Activated CD4-positive, alpha-beta memory T cell treated with anti-CD3 and anti-CD28 coated beads for 36 hours (primary cell): ENCODE measurements around the gene TAAR5. TPM values are rescaled to one million over a fixed set of nuclear protein-coding genes. Genes with fewer than 3 reads are reported as not detected.
"Not testable (repeated sequence)": the region's sequence is repeated elsewhere in the genome, so short reads cannot be mapped to it uniquely, and the experiment has no call there.

Source experiments
- CTCF ChIA-PET: fragments of 350-600 bp; sonication (Branson Sonifier 250); formaldehyde crosslinking; loops from one replicate; lab custom pipeline; 2021; ENCODE audit warnings: antibody characterized with exemption, inconsistent platforms; lab: Charles Lee
- POLR2A ChIA-PET: fragments of 350-600 bp; sonication (Branson Sonifier 250); formaldehyde crosslinking; loops from one replicate; lab custom pipeline; 2021; ENCODE audit warnings: antibody characterized with exemption; lab: Charles Lee
- DNase-seq: peaks from one replicate; pipeline ENCODE4 v3.0.0-alpha.2; 2020
- H3K27ac Mint-ChIP-seq: one replicate; pipeline ENCODE4 v1.8.0; 2021; ENCODE audit warnings: mixed read lengths
- H3K27me3 Mint-ChIP-seq: one replicate; pipeline ENCODE4 v1.8.0; 2021; ENCODE audit warnings: mixed read lengths
- H3K36me3 Mint-ChIP-seq: one replicate; pipeline ENCODE4 v1.8.0; 2021; ENCODE audit warnings: mixed read lengths
- H3K4me1 Mint-ChIP-seq: one replicate; pipeline ENCODE4 v1.8.0; 2021; ENCODE audit warnings: low read depth, mixed read lengths
- H3K4me3 Mint-ChIP-seq: one replicate; pipeline ENCODE4 v1.8.0; 2021; ENCODE audit warnings: mild to moderate bottlenecking, mixed read lengths
- H3K9me3 Mint-ChIP-seq: one replicate; pipeline ENCODE4 v1.8.0; 2021; ENCODE audit warnings: mixed read lengths
- intact Hi-C: fragments of 100-400 bp; cut with micrococcal nuclease; formaldehyde crosslinking; loops from one replicate; pipeline ENCODE4 v1.15.1; 2023
- total RNA-seq, 2 experiments: library from RNA; stranded (reverse); gene quantifications; one replicate each; pipeline ENCODE4 v1.2.3, GENCODE V29; 2021

TAAR5 gene
- total RNA-seq, 2 experiments from 2014 or later = not detected

GRCh38 chr6:132607544-132608233, 18.1 kb upstream of the TAAR5 start:
- H3K27ac Mint-ChIP-seq = no peak overlapping the region
- no peaks in the 10 kb centered on the region for H3K36me3 Mint-ChIP-seq
- H3K9me3 Mint-ChIP-seq = no peaks in the 10 kb centered on the region
- intact Hi-C loops = no loop called here
- POLR2A ChIA-PET = no interaction called here
- CTCF ChIA-PET = no interaction called here
- H3K27me3 Mint-ChIP-seq = no peaks in the 10 kb centered on the region
- H3K4me3 Mint-ChIP-seq = no peak overlapping the region
- no peaks in the 10 kb centered on the region for H3K4me1 Mint-ChIP-seq
- DNase-seq = no peak

- Mint-ChIP-seq H3K36me3 (no peaks in the 10 kb centered on the region), H3K9me3 (no peaks in the 10 kb centered on the region), H3K4me3 (no peak overlapping the region), H3K4me1 (no peaks in the 10 kb centered on the region), H3K27ac (no peak overlapping the region), H3K27me3 (no peaks in the 10 kb centered on the region)
- DNase-seq = no peak
- CTCF ChIA-PET = no interaction called here
- intact Hi-C loops = no loop called here
- POLR2A ChIA-PET = no interaction called here
Measured at GRCh38 chr6:132604635-132605152, 15.2 kb upstream of the TAAR5 start.

- H3K4me3 Mint-ChIP-seq, POLR2A ChIA-PET, DNase-seq, H3K4me1 Mint-ChIP-seq, H3K27ac Mint-ChIP-seq, H3K9me3 Mint-ChIP-seq, CTCF ChIA-PET, H3K36me3 Mint-ChIP-seq, intact Hi-C loops, H3K27me3 Mint-ChIP-seq: not testable (repeated sequence)
Measured at GRCh38 chr6:132600900-132601299, 11.4 kb upstream of the TAAR5 start.

- CTCF ChIA-PET = no interaction called here
- H3K36me3 Mint-ChIP-seq = no peaks in the 10 kb centered on the region
- peaks cover 5% of the 10 kb centered on the region for H3K27me3 Mint-ChIP-seq
- no peak overlapping the region for H3K4me3 Mint-ChIP-seq
- H3K9me3 Mint-ChIP-seq = no peaks in the 10 kb centered on the region
- intact Hi-C loops = no loop called here
- H3K27ac Mint-ChIP-seq = no peak overlapping the region
- H3K4me1 Mint-ChIP-seq = no peaks in the 10 kb centered on the region
- DNase-seq = no peak
- POLR2A ChIA-PET = no interaction called here
Measured at GRCh38 chr6:132598473-132598872, 8.9 kb upstream of the TAAR5 start.

- Mint-ChIP-seq H3K36me3 (no peaks in the 10 kb centered on the region), H3K9me3 (no peaks in the 10 kb centered on the region), H3K27ac (no peak overlapping the region), H3K4me3 (no peak overlapping the region), H3K4me1 (no peaks in the 10 kb centered on the region), H3K27me3 (peaks cover 9% of the 10 kb centered on the region)
- intact Hi-C loops = no loop called here
- DNase-seq = no peak
- ChIA-PET POLR2A (no interaction called here), CTCF (no interaction called here)
Measured at GRCh38 chr6:132596201-132596600, 6.7 kb upstream of the TAAR5 start.

GRCh38 chr6:132592855-132593254, 3.3 kb upstream of the TAAR5 start:
- Mint-ChIP-seq H3K9me3 (no peaks in the 10 kb centered on the region), H3K4me1 (no peaks in the 10 kb centered on the region), H3K27ac (no peak overlapping the region), H3K27me3 (peaks cover 7% of the 10 kb centered on the region), H3K36me3 (no peaks in the 10 kb centered on the region), H3K4me3 (no peak overlapping the region)
- DNase-seq = no peak
- intact Hi-C loops = no loop called here
- POLR2A ChIA-PET = no interaction called here
- CTCF ChIA-PET = no interaction called here

- no peak for DNase-seq
- H3K27ac Mint-ChIP-seq = no peak overlapping the region
- CTCF ChIA-PET = interaction anchor here (0.6 kb wide), 1 partner anchor 28 kb away, joined by 4 read pairs; no protein-coding TSS in a partner anchor
- intact Hi-C loops = no loop called here
- H3K9me3 Mint-ChIP-seq = no peaks in the 10 kb centered on the region
- POLR2A ChIA-PET = no interaction called here
- no peaks in the 10 kb centered on the region for H3K36me3 Mint-ChIP-seq
- peaks cover 12% of the 10 kb centered on the region for H3K27me3 Mint-ChIP-seq
- H3K4me1 Mint-ChIP-seq = no peaks in the 10 kb centered on the region
- no peak overlapping the region for H3K4me3 Mint-ChIP-seq
Measured at GRCh38 chr6:132590362-132590761, 821 bp upstream of the TAAR5 start.

- no peaks in the 10 kb centered on the region for H3K4me1 Mint-ChIP-seq
- H3K4me3 Mint-ChIP-seq = no peak overlapping the region
- no peaks in the 10 kb centered on the region for H3K36me3 Mint-ChIP-seq
- intact Hi-C loops = no loop called here
- no peak for DNase-seq
- H3K27me3 Mint-ChIP-seq = peaks cover 14% of the 10 kb centered on the region
- CTCF ChIA-PET = no interaction called here
- H3K27ac Mint-ChIP-seq = no peak overlapping the region
- H3K9me3 Mint-ChIP-seq = no peaks in the 10 kb centered on the region
- POLR2A ChIA-PET = no interaction called here
Measured at GRCh38 chr6:132587424-132587823, 2.1 kb downstream of the TAAR5 start.

GRCh38 chr6:132584698-132585097, 4.8 kb downstream of the TAAR5 start:
- Mint-ChIP-seq H3K27ac (no peak overlapping the region), H3K36me3 (no peaks in the 10 kb centered on the region), H3K4me1 (no peaks in the 10 kb centered on the region), H3K27me3 (peaks cover 19% of the 10 kb centered on the region), H3K4me3 (no peak overlapping the region), H3K9me3 (no peaks in the 10 kb centered on the region)
- intact Hi-C loops = no loop called here
- DNase-seq = no peak
- CTCF ChIA-PET = no interaction called here
- POLR2A ChIA-PET = no interaction called here

GRCh38 chr6:132571774-132572173, 17.8 kb downstream of the TAAR5 start:
- H3K27ac Mint-ChIP-seq = no peak overlapping the region
- intact Hi-C loops = no loop called here
- H3K36me3 Mint-ChIP-seq = no peaks in the 10 kb centered on the region
- POLR2A ChIA-PET = no interaction called here
- peaks cover 22% of the 10 kb centered on the region for H3K27me3 Mint-ChIP-seq
- H3K9me3 Mint-ChIP-seq = no peaks in the 10 kb centered on the region
- CTCF ChIA-PET = no interaction called here
- no peaks in the 10 kb centered on the region for H3K4me1 Mint-ChIP-seq
- DNase-seq = no peak
- H3K4me3 Mint-ChIP-seq = no peak overlapping the region

GRCh38 chr6:132570221-132570777, 19.2 kb downstream of the TAAR5 start, which contains the start of gene TAAR6:
Gene TAAR6, plus strand, starts transcription at chr6:132570322. Its CDS starts 0 bp downstream, at chr6:132570322.
- POLR2A ChIA-PET = no interaction called here
- no peak for DNase-seq
- H3K4me1 Mint-ChIP-seq = no peaks in the 10 kb centered on the region
- intact Hi-C loops = no loop called here
- no peaks in the 10 kb centered on the region for H3K9me3 Mint-ChIP-seq
- peaks cover 21% of the 10 kb centered on the region for H3K27me3 Mint-ChIP-seq
- CTCF ChIA-PET = no interaction called here
- H3K36me3 Mint-ChIP-seq = no peaks in the 10 kb centered on the region
- H3K4me3 Mint-ChIP-seq = no peak within 1 kb of the TSS
- no peak within 1 kb of the TSS for H3K27ac Mint-ChIP-seq

GRCh38 chr6:132569170-132569569, 20.4 kb downstream of the TAAR5 start:
- CTCF ChIA-PET = no interaction called here
- H3K36me3 Mint-ChIP-seq = no peaks in the 10 kb centered on the region
- peaks cover 24% of the 10 kb centered on the region for H3K27me3 Mint-ChIP-seq
- no peak overlapping the region for H3K4me3 Mint-ChIP-seq
- H3K9me3 Mint-ChIP-seq = no peaks in the 10 kb centered on the region
- intact Hi-C loops = no loop called here
- DNase-seq = no peak
- H3K27ac Mint-ChIP-seq = no peak overlapping the region
- H3K4me1 Mint-ChIP-seq = no peaks in the 10 kb centered on the region
- POLR2A ChIA-PET = no interaction called here

- Mint-ChIP-seq H3K36me3 (no peaks in the 10 kb centered on the region), H3K27ac (no peak overlapping the region), H3K4me1 (no peaks in the 10 kb centered on the region), H3K4me3 (no peak overlapping the region), H3K27me3 (peaks cover 21% of the 10 kb centered on the region), H3K9me3 (no peaks in the 10 kb centered on the region)
- intact Hi-C loops = no loop called here
- no peak for DNase-seq
- CTCF ChIA-PET = no interaction called here
- POLR2A ChIA-PET = no interaction called here
Measured at GRCh38 chr6:132568611-132569010, 20.9 kb downstream of the TAAR5 start.
